GM19452 (cell line): Measurements from ENCODE around the gene FOXO3.
"Not testable (repeated sequence)": the region's sequence is repeated elsewhere in the genome, so short reads cannot be mapped to it uniquely, and the experiment has no call there.

Experiments
- ATAC-seq: cut with Tn5 transposase; IDR thresholded peaks from one replicate; pipeline ENCODE4 v1.9.1; 2021; ENCODE audit not compliant: unreplicated experiment

The FOXO3 gene

GRCh38 chr6:108656836-108657235 lies 96.1 kb downstream of the FOXO3 start:
- no peak for ATAC-seq

- no peak for ATAC-seq
Observed at GRCh38 chr6:108658174-108658573, 97.5 kb downstream of the FOXO3 start.

GRCh38 chr6:108658785-108659184 lies 98.1 kb downstream of the FOXO3 start:
- not testable (repeated sequence) for ATAC-seq

- ATAC-seq, result no peak
Observed at GRCh38 chr6:108660251-108660650, 99.5 kb downstream of the FOXO3 start.

- ATAC-seq, result no peak
Observed at GRCh38 chr6:108661430-108661829, 100.7 kb downstream of the FOXO3 start.

GRCh38 chr6:108661982-108662381 lies 101.3 kb downstream of the FOXO3 start:
- ATAC-seq, result no peak

GRCh38 chr6:108662702-108663101 lies 102.0 kb downstream of the FOXO3 start:
- no peak for ATAC-seq

- not testable (repeated sequence) for ATAC-seq
Observed at GRCh38 chr6:108663494-108664064, 102.9 kb downstream of the FOXO3 start.

- no peak for ATAC-seq
Observed at GRCh38 chr6:108665495-108666196, 104.9 kb downstream of the FOXO3 start.

GRCh38 chr6:108666656-108667260 lies 106.0 kb downstream of the FOXO3 start:
- ATAC-seq, result no peak

GRCh38 chr6:108667993-108668392 lies 107.3 kb downstream of the FOXO3 start:
- no peak for ATAC-seq

- ATAC-seq, result no peak
Observed at GRCh38 chr6:108669673-108670072, 109.0 kb downstream of the FOXO3 start.

GRCh38 chr6:108671175-108671574 lies 110.5 kb downstream of the FOXO3 start:
- no peak for ATAC-seq

- ATAC-seq, result no peak
Observed at GRCh38 chr6:108671790-108672189, 111.1 kb downstream of the FOXO3 start.

- ATAC-seq, result no peak
Observed at GRCh38 chr6:108672641-108673040, 111.9 kb downstream of the FOXO3 start.

GRCh38 chr6:108673153-108673552 lies 112.4 kb downstream of the FOXO3 start:
- no peak for ATAC-seq

- no peak for ATAC-seq
Observed at GRCh38 chr6:108673602-108674001, 112.9 kb downstream of the FOXO3 start.

- ATAC-seq, result no peak
Observed at GRCh38 chr6:108675226-108676200, 114.8 kb downstream of the FOXO3 start.

- ATAC-seq, result no peak
Observed at GRCh38 chr6:108676555-108676954, 115.8 kb downstream of the FOXO3 start.

- no peak for ATAC-seq
Observed at GRCh38 chr6:108677357-108677756, 116.6 kb downstream of the FOXO3 start.

GRCh38 chr6:108677894-108678293 lies 117.2 kb downstream of the FOXO3 start:
- ATAC-seq, result no peak
